PC-3 (cell line): Measurements from ENCODE around the gene PDGFC. TPM values are rescaled to one million over a fixed set of nuclear protein-coding genes. Genes with fewer than 3 reads are reported as not detected.

ENCODE experiments used
- ATAC-seq: fragments of 200-7000 bp; cut with Tn5 transposase; 2 replicates; pipeline ENCODE4 v1.9.1; 2020; ENCODE audit warnings: mild to moderate bottlenecking, moderate library complexity
- BruUV-seq: library from RNA; stranded (reverse); fragments of 400-500 nt; replicated peaks from 2 replicates; lab custom pipeline; 2021; lab: Mats Ljungman, UMichigan
- CTCF ChIA-PET: fragments of 300-600 bp; sonication (Branson Sonifier 250); formaldehyde crosslinking; loops from one replicate; lab custom pipeline; 2022; ENCODE audit warnings: antibody characterized with exemption; lab: Charles Lee
- POLR2A ChIA-PET: fragments of 300-600 bp; sonication (Branson Sonifier 250); formaldehyde crosslinking; loops from one replicate; lab custom pipeline; 2022; ENCODE audit warnings: antibody characterized with exemption; ENCODE audit not compliant: unreplicated experiment; lab: Charles Lee
- DNase-seq: peaks from one replicate; pipeline ENCODE4 v3.0.0-alpha.2; 2015
- H2AFZ ChIP-seq: fragments of 300-600 bp; sonication (generic); 2 replicates; pipeline ENCODE4 v1.6.0; 2016; ENCODE audit warnings: antibody characterized with exemption, low read length
- H3F3A ChIP-seq: fragments of 300-600 bp; sonication (generic); one replicate; pipeline ENCODE4 v1.6.0; 2017; ENCODE audit warnings: antibody characterized with exemption, low read length, control low read depth, mild to moderate bottlenecking; ENCODE audit not compliant: unreplicated experiment
- H3K27ac ChIP-seq: fragments of 300-600 bp; sonication (generic); 2 replicates; pipeline ENCODE4 v1.5.1; 2016; ENCODE audit warnings: mild to moderate bottlenecking, low read length
- H3K27me3 ChIP-seq: fragments of 300-600 bp; sonication (generic); 2 replicates; pipeline ENCODE4 v1.6.1; 2016; ENCODE audit warnings: low read length, mixed read lengths
- H3K36me3 ChIP-seq: fragments of 300-600 bp; sonication (generic); 2 replicates; pipeline ENCODE4 v1.6.1; 2016; ENCODE audit warnings: low read depth, mixed run types, low read length, mixed read lengths
- H3K4me1 ChIP-seq: fragments of 300-600 bp; sonication (generic); 2 replicates; pipeline ENCODE4 v1.5.1; 2016; ENCODE audit warnings: low read length; ENCODE audit not compliant: insufficient read depth
- H3K4me2 ChIP-seq: fragments of 300-600 bp; sonication (generic); 2 replicates; pipeline ENCODE4 v1.6.0; 2016; ENCODE audit warnings: low read length
- H3K4me3 ChIP-seq: fragments of 300-600 bp; sonication (generic); 2 replicates; pipeline ENCODE4 v1.5.1; 2016; ENCODE audit warnings: mild to moderate bottlenecking, low read length, mixed read lengths
- H3K79me2 ChIP-seq: fragments of 300-600 bp; sonication (generic); 2 replicates; pipeline ENCODE4 v1.6.1; 2017; ENCODE audit warnings: low read length, mixed read lengths
- H3K9ac ChIP-seq: fragments of 300-600 bp; sonication (generic); 2 replicates; pipeline ENCODE4 v1.6.0; 2016; ENCODE audit warnings: mild to moderate bottlenecking, low read length
- H3K9me2 ChIP-seq: fragments of 300-600 bp; sonication (generic); replicated peaks from 2 replicates; pipeline ENCODE4 v1.6.1; 2016; ENCODE audit warnings: mixed run types, low read length, mixed read lengths
- H3K9me3 ChIP-seq: fragments of 300-600 bp; sonication (generic); 2 replicates; pipeline ENCODE4 v1.6.1; 2016; ENCODE audit warnings: low read length, mixed read lengths
- H4K20me1 ChIP-seq: fragments of 300-600 bp; sonication (generic); 2 replicates; pipeline ENCODE4 v1.6.1; 2016; ENCODE audit warnings: low read length, mixed read lengths
- CTCF ChIP-seq: fragments of 300-600 bp; sonication (generic); conservative IDR thresholded peaks from 2 replicates; pipeline ENCODE4 v1.5.1; 2017; ENCODE audit warnings: antibody characterized with exemption, low read depth, mild to moderate bottlenecking, low read length
- EZH2 ChIP-seq: fragments of 300-600 bp; sonication (generic); IDR thresholded peaks from one replicate; pipeline ENCODE4 v1.6.1; 2017; ENCODE audit warnings: antibody characterized with exemption, mild to moderate bottlenecking, low read length; ENCODE audit not compliant: unreplicated experiment
- EZH2phosphoT487 ChIP-seq: fragments of 300-600 bp; sonication (generic); IDR thresholded peaks from 2 replicates; pipeline ENCODE4 v1.6.1; 2018; ENCODE audit warnings: mild to moderate bottlenecking, antibody characterized with exemption, low read length, borderline replicate concordance
- intact Hi-C: fragments of 100-400 bp; cut with micrococcal nuclease; formaldehyde crosslinking; loops from 2 replicates; pipeline ENCODE4 v1.9.0; 2023
- total RNA-seq: library from RNA; depleted of rRNA; stranded (reverse); fragments of >200 nt; gene quantifications from 2 replicates; pipeline ENCODE4 v1.2.3, GENCODE V29; 2014

Gene PDGFC
- total RNA-seq, 1 experiment from 2014 or later = 23.0 TPM

DNA sequence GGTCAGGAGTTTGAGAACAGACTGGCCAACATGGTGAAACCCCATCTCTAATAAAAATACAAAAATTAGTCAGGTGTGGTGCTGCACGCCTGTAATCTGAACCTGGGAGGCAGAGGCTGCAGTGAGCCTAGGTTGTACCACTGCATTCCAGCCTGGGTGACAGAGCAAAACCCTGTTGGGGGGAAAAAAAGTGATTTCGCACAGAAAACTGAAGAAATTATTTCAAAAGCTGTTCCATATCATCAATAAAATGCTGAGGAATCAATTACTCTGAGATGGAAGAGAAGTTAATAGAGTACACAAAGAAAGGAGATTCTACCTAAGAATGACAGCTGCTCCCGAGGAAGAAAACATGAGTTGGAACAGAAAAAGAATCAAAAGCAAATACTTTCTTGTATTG, 95.9 kb downstream of the PDGFC start:
- H3K9me2 ChIP-seq = no peaks in the 10 kb centered on the region
- no peaks in the 10 kb centered on the region for H3K9me3 ChIP-seq
- no peaks in the 10 kb centered on the region for H3K36me3 ChIP-seq
- TF ChIP-seq EZH2phosphoT487 (no peak), EZH2 (no peak)
- no peaks in the 10 kb centered on the region for H3K27me3 ChIP-seq
- H3K79me2 ChIP-seq = peaks cover 18% of the 10 kb centered on the region; the same call in 1 of the 2 replicates
- H3K4me1 ChIP-seq = peaks cover 12% of the 10 kb centered on the region
- no peak overlapping the region for H3K27ac ChIP-seq
- H3K4me2 ChIP-seq = no peak overlapping the region
- H3F3A ChIP-seq = no peaks in the 10 kb centered on the region
- ATAC-seq (peak; percentile 15; the same call in 1 of the 2 replicates), DNase-seq (no peak)
- no peaks in the 10 kb centered on the region for H4K20me1 ChIP-seq
- intact Hi-C loops = no loop called here
- CTCF ChIA-PET = no interaction called here
- POLR2A ChIA-PET = no interaction called here
- H3K9ac ChIP-seq = no peak overlapping the region
- no peak overlapping the region for H2AFZ ChIP-seq
- BruUV-seq = no TSS peak
- no peak overlapping the region for H3K4me3 ChIP-seq

- Histone ChIP-seq H3K4me3 (no peak overlapping the region), H3K9me2 (no peaks in the 10 kb centered on the region), H2AFZ (no peak overlapping the region), H3K9me3 (no peaks in the 10 kb centered on the region), H3K4me2 (no peak overlapping the region), H3K27me3 (no peaks in the 10 kb centered on the region), H3K9ac (no peak overlapping the region), H4K20me1 (no peaks in the 10 kb centered on the region), H3K4me1 (peaks cover 12% of the 10 kb centered on the region), H3K27ac (no peak overlapping the region), H3K79me2 (peaks cover 18% of the 10 kb centered on the region; the same call in 1 of the 2 replicates), H3K36me3 (no peaks in the 10 kb centered on the region), H3F3A (no peaks in the 10 kb centered on the region)
- intact Hi-C loops = no loop called here
- TF ChIP-seq EZH2 (no peak), EZH2phosphoT487 (no peak), CTCF (no peak)
- no peak for ATAC-seq
- no peak for DNase-seq
- CTCF ChIA-PET = no interaction called here
- BruUV-seq = no TSS peak
- POLR2A ChIA-PET = no interaction called here
Observed at GRCh38 chr4:156875055-156875454, 96.5 kb downstream of the PDGFC start.

GRCh38 chr4:156873799-156874198, 97.8 kb downstream of the PDGFC start:
- DNase-seq = no peak
- POLR2A ChIA-PET = no interaction called here
- no peak for ATAC-seq

GRCh38 chr4:156870861-156871260, 100.7 kb downstream of the PDGFC start:
- peaks cover 18% of the 10 kb centered on the region; the same call in 1 of the 2 replicates for H3K79me2 ChIP-seq

More at GRCh38 chr4:156873799-156874198, 97.8 kb downstream of the PDGFC start:
- Histone ChIP-seq H3K9me2 (no peaks in the 10 kb centered on the region), H3K4me1 (peaks cover 12% of the 10 kb centered on the region), H3F3A (no peaks in the 10 kb centered on the region), H3K27ac (no peak overlapping the region), H3K36me3 (no peaks in the 10 kb centered on the region), H2AFZ (no peak overlapping the region), H3K9me3 (no peaks in the 10 kb centered on the region), H3K4me3 (no peak overlapping the region), H3K27me3 (no peaks in the 10 kb centered on the region), H3K9ac (no peak overlapping the region), H4K20me1 (no peaks in the 10 kb centered on the region), H3K4me2 (no peak overlapping the region), H3K79me2 (peaks cover 18% of the 10 kb centered on the region; the same call in 1 of the 2 replicates)
- TF ChIP-seq EZH2 = no peak
- intact Hi-C loops = no loop called here
- BruUV-seq = no TSS peak
- CTCF ChIA-PET = no interaction called here

More at GRCh38 chr4:156870861-156871260, 100.7 kb downstream of the PDGFC start:
- no peak overlapping the region for H2AFZ ChIP-seq
- ATAC-seq (no peak), DNase-seq (no peak)
- H3F3A ChIP-seq = no peaks in the 10 kb centered on the region
- ChIA-PET CTCF (no interaction called here), POLR2A (no interaction called here)
- no peak overlapping the region for H3K4me2 ChIP-seq
- no peak overlapping the region for H3K9ac ChIP-seq
- H3K27me3 ChIP-seq = no peaks in the 10 kb centered on the region
- no peaks in the 10 kb centered on the region for H3K9me3 ChIP-seq
- no peak overlapping the region for H3K27ac ChIP-seq
- TF ChIP-seq CTCF (no peak), EZH2 (no peak)
- no peaks in the 10 kb centered on the region for H3K9me2 ChIP-seq
- H3K4me1 ChIP-seq = peaks cover 5% of the 10 kb centered on the region
- no peaks in the 10 kb centered on the region for H4K20me1 ChIP-seq
- no peaks in the 10 kb centered on the region for H3K36me3 ChIP-seq
- no TSS peak for BruUV-seq
- no peak overlapping the region for H3K4me3 ChIP-seq
- intact Hi-C loops = no loop called here
